ENCODE measurements around the gene ADAM19.

GRCh38 chr5:157611571-157612476, 36.2 kb upstream of the ADAM19 start:
- TF ChIP-seq POLR2A (IDR thresholded peaks at IDR 0.05) = no peak
- TF ChIP-seq, protein P1, sequence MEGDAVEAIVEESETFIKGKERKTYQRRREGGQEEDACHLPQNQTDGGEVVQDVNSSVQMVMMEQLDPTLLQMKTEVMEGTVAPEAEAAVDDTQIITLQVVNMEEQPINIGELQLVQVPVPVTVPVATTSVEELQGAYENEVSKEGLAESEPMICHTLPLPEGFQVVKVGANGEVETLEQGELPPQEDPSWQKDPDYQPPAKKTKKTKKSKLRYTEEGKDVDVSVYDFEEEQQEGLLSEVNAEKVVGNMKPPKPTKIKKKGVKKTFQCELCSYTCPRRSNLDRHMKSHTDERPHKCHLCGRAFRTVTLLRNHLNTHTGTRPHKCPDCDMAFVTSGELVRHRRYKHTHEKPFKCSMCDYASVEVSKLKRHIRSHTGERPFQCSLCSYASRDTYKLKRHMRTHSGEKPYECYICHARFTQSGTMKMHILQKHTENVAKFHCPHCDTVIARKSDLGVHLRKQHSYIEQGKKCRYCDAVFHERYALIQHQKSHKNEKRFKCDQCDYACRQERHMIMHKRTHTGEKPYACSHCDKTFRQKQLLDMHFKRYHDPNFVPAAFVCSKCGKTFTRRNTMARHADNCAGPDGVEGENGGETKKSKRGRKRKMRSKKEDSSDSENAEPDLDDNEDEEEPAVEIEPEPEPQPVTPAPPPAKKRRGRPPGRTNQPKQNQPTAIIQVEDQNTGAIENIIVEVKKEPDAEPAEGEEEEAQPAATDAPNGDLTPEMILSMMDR (IDR thresholded peaks at IDR 0.05) = no peak

All from uterus (tissue), 2 donors.